PC-3 (cell line): ENCODE measurements around the gene PPP1R12A. TPM values are rescaled to one million over a fixed set of nuclear protein-coding genes. Genes with fewer than 3 reads are reported as not detected.

ENCODE experiments used
- ATAC-seq: fragments of 200-7000 bp; cut with Tn5 transposase; 2 replicates; pipeline ENCODE4 v1.9.1; 2020; ENCODE audit warnings: mild to moderate bottlenecking, moderate library complexity
- BruUV-seq: library from RNA; stranded (reverse); fragments of 400-500 nt; replicated peaks from 2 replicates; lab custom pipeline; 2021; lab: Mats Ljungman, UMichigan
- CTCF ChIA-PET: fragments of 300-600 bp; sonication (Branson Sonifier 250); formaldehyde crosslinking; loops from one replicate; lab custom pipeline; 2022; ENCODE audit warnings: antibody characterized with exemption; lab: Charles Lee
- POLR2A ChIA-PET: fragments of 300-600 bp; sonication (Branson Sonifier 250); formaldehyde crosslinking; loops from one replicate; lab custom pipeline; 2022; ENCODE audit warnings: antibody characterized with exemption; ENCODE audit not compliant: unreplicated experiment; lab: Charles Lee
- DNase-seq: peaks from one replicate; pipeline ENCODE4 v3.0.0-alpha.2; 2015
- H2AFZ ChIP-seq: fragments of 300-600 bp; sonication (generic); 2 replicates; pipeline ENCODE4 v1.6.0; 2016; ENCODE audit warnings: antibody characterized with exemption, low read length
- H3F3A ChIP-seq: fragments of 300-600 bp; sonication (generic); one replicate; pipeline ENCODE4 v1.6.0; 2017; ENCODE audit warnings: antibody characterized with exemption, low read length, control low read depth, mild to moderate bottlenecking; ENCODE audit not compliant: unreplicated experiment
- H3K27ac ChIP-seq: fragments of 300-600 bp; sonication (generic); 2 replicates; pipeline ENCODE4 v1.5.1; 2016; ENCODE audit warnings: mild to moderate bottlenecking, low read length
- H3K27me3 ChIP-seq: fragments of 300-600 bp; sonication (generic); 2 replicates; pipeline ENCODE4 v1.6.1; 2016; ENCODE audit warnings: low read length, mixed read lengths
- H3K36me3 ChIP-seq: fragments of 300-600 bp; sonication (generic); 2 replicates; pipeline ENCODE4 v1.6.1; 2016; ENCODE audit warnings: low read depth, mixed run types, low read length, mixed read lengths
- H3K4me1 ChIP-seq: fragments of 300-600 bp; sonication (generic); 2 replicates; pipeline ENCODE4 v1.5.1; 2016; ENCODE audit warnings: low read length; ENCODE audit not compliant: insufficient read depth
- H3K4me2 ChIP-seq: fragments of 300-600 bp; sonication (generic); 2 replicates; pipeline ENCODE4 v1.6.0; 2016; ENCODE audit warnings: low read length
- H3K4me3 ChIP-seq: fragments of 300-600 bp; sonication (generic); 2 replicates; pipeline ENCODE4 v1.5.1; 2016; ENCODE audit warnings: mild to moderate bottlenecking, low read length, mixed read lengths
- H3K79me2 ChIP-seq: fragments of 300-600 bp; sonication (generic); 2 replicates; pipeline ENCODE4 v1.6.1; 2017; ENCODE audit warnings: low read length, mixed read lengths
- H3K9ac ChIP-seq: fragments of 300-600 bp; sonication (generic); 2 replicates; pipeline ENCODE4 v1.6.0; 2016; ENCODE audit warnings: mild to moderate bottlenecking, low read length
- H3K9me2 ChIP-seq: fragments of 300-600 bp; sonication (generic); replicated peaks from 2 replicates; pipeline ENCODE4 v1.6.1; 2016; ENCODE audit warnings: mixed run types, low read length, mixed read lengths
- H3K9me3 ChIP-seq: fragments of 300-600 bp; sonication (generic); 2 replicates; pipeline ENCODE4 v1.6.1; 2016; ENCODE audit warnings: low read length, mixed read lengths
- H4K20me1 ChIP-seq: fragments of 300-600 bp; sonication (generic); 2 replicates; pipeline ENCODE4 v1.6.1; 2016; ENCODE audit warnings: low read length, mixed read lengths
- CTCF ChIP-seq: fragments of 300-600 bp; sonication (generic); conservative IDR thresholded peaks from 2 replicates; pipeline ENCODE4 v1.5.1; 2017; ENCODE audit warnings: antibody characterized with exemption, low read depth, mild to moderate bottlenecking, low read length
- EZH2 ChIP-seq: fragments of 300-600 bp; sonication (generic); IDR thresholded peaks from one replicate; pipeline ENCODE4 v1.6.1; 2017; ENCODE audit warnings: antibody characterized with exemption, mild to moderate bottlenecking, low read length; ENCODE audit not compliant: unreplicated experiment
- EZH2phosphoT487 ChIP-seq: fragments of 300-600 bp; sonication (generic); IDR thresholded peaks from 2 replicates; pipeline ENCODE4 v1.6.1; 2018; ENCODE audit warnings: mild to moderate bottlenecking, antibody characterized with exemption, low read length, borderline replicate concordance
- intact Hi-C: fragments of 100-400 bp; cut with micrococcal nuclease; formaldehyde crosslinking; loops from 2 replicates; pipeline ENCODE4 v1.9.0; 2023
- total RNA-seq: library from RNA; depleted of rRNA; stranded (reverse); fragments of >200 nt; gene quantifications from 2 replicates; pipeline ENCODE4 v1.2.3, GENCODE V29; 2014

Gene PPP1R12A
- total RNA-seq, 1 experiment from 2014 or later = 43.2 TPM

GRCh38 chr12:79841248-79841877 is 93.5 kb downstream of the PPP1R12A start:
- H3K4me2 ChIP-seq = no peak overlapping the region
- intact Hi-C loops = no loop called here
- H3K36me3 ChIP-seq = peaks cover 37% of the 10 kb centered on the region
- TF ChIP-seq EZH2 (no peak), CTCF (no peak), EZH2phosphoT487 (no peak)
- H3K9me3 ChIP-seq = peaks cover 17% of the 10 kb centered on the region; the same call in 1 of the 2 replicates
- peaks cover 5% of the 10 kb centered on the region; the same call in 1 of the 2 replicates for H4K20me1 ChIP-seq
- ChIA-PET POLR2A (no interaction called here), CTCF (interaction anchor here (0.6 kb wide), 1 partner anchor 101 kb away, joined by 7 read pairs; no protein-coding TSS in a partner anchor)
- ATAC-seq (peak; percentile 86), DNase-seq (peak; percentile 10)
- BruUV-seq = no TSS peak
- H3K4me1 ChIP-seq = peaks cover 22% of the 10 kb centered on the region
- no peaks in the 10 kb centered on the region for H3K27me3 ChIP-seq
- no peak overlapping the region for H3K9ac ChIP-seq
- H2AFZ ChIP-seq = no peak overlapping the region
- H3K4me3 ChIP-seq = no peak overlapping the region
- peaks cover 5% of the 10 kb centered on the region; the same call in 1 of the 2 replicates for H3K79me2 ChIP-seq
- no peaks in the 10 kb centered on the region for H3K9me2 ChIP-seq
- no peaks in the 10 kb centered on the region for H3F3A ChIP-seq
- no peak overlapping the region for H3K27ac ChIP-seq

- ATAC-seq = no peak
- peaks cover 17% of the 10 kb centered on the region; the same call in 1 of the 2 replicates for H3K9me3 ChIP-seq
- ChIA-PET CTCF (no interaction called here), POLR2A (no interaction called here)
- no peaks in the 10 kb centered on the region for H3K9me2 ChIP-seq
- H3F3A ChIP-seq = no peaks in the 10 kb centered on the region
- H3K4me3 ChIP-seq = no peak overlapping the region
- H3K4me1 ChIP-seq = peaks cover 11% of the 10 kb centered on the region; the same call in 1 of the 2 replicates
- H3K9ac ChIP-seq = no peak overlapping the region
- H3K79me2 ChIP-seq = peaks cover 18% of the 10 kb centered on the region; the same call in 1 of the 2 replicates
- TF ChIP-seq EZH2phosphoT487 (no peak), CTCF (no peak), EZH2 (no peak)
- BruUV-seq = no TSS peak
- intact Hi-C loops = no loop called here
- no peaks in the 10 kb centered on the region for H3K27me3 ChIP-seq
- H2AFZ ChIP-seq = no peak overlapping the region
- H3K4me2 ChIP-seq = no peak overlapping the region
- H3K36me3 ChIP-seq = peaks cover 29% of the 10 kb centered on the region
- H3K27ac ChIP-seq = no peak overlapping the region
- no peaks in the 10 kb centered on the region for H4K20me1 ChIP-seq
- DNase-seq = no peak
Observed at GRCh38 chr12:79838359-79838758, 96.5 kb downstream of the PPP1R12A start.

GRCh38 chr12:79837575-79837974 is 97.3 kb downstream of the PPP1R12A start:
- Histone ChIP-seq H3K9me2 (no peaks in the 10 kb centered on the region), H3K27ac (no peak overlapping the region), H3K4me3 (no peak overlapping the region), H3F3A (no peaks in the 10 kb centered on the region), H3K4me2 (no peak overlapping the region), H3K9me3 (peaks cover 17% of the 10 kb centered on the region; the same call in 1 of the 2 replicates), H3K9ac (no peak overlapping the region), H3K27me3 (no peaks in the 10 kb centered on the region), H3K4me1 (peaks cover 11% of the 10 kb centered on the region; the same call in 1 of the 2 replicates), H2AFZ (no peak overlapping the region), H4K20me1 (no peaks in the 10 kb centered on the region), H3K79me2 (peaks cover 18% of the 10 kb centered on the region; the same call in 1 of the 2 replicates), H3K36me3 (peaks cover 27% of the 10 kb centered on the region)
- POLR2A ChIA-PET = no interaction called here
- DNase-seq (no peak), ATAC-seq (no peak)
- no TSS peak for BruUV-seq
- CTCF ChIA-PET = no interaction called here
- TF ChIP-seq CTCF = no peak
- TF ChIP-seq EZH2 = no peak
- TF ChIP-seq EZH2phosphoT487 = no peak
- intact Hi-C loops = no loop called here
